IMR-90 (cell line): Measurements from ENCODE around the gene PAQR5. TPM values are rescaled to one million over a fixed set of nuclear protein-coding genes. Genes with fewer than 3 reads are reported as not detected.

Experiments
- ATAC-seq: fragments of 200-7000 bp; cut with Tn5 transposase; 2 replicates; pipeline ENCODE4 v1.9.1; 2020; ENCODE audit warnings: low read depth, mild to moderate bottlenecking, moderate library complexity
- BruUV-seq: library from RNA; stranded (reverse); fragments of 400-500 nt; replicated peaks from 2 replicates; lab custom pipeline; 2021; lab: Mats Ljungman, UMichigan
- CTCF ChIA-PET: fragments of 300-600 bp; formaldehyde crosslinking; extraction: SDS; loops from one replicate; lab custom pipeline; 2021; ENCODE audit warnings: antibody characterized with exemption; lab: Yijun Ruan, JAX
- POLR2A ChIA-PET: fragments of 300-600 bp; sonication (Branson Sonifier 250); formaldehyde crosslinking; loops from one replicate; lab custom pipeline; 2022; ENCODE audit warnings: antibody characterized with exemption; ENCODE audit not compliant: unreplicated experiment; lab: Charles Lee
- DNase-seq: peaks from one replicate; pipeline ENCODE4 v3.0.0; 2013
- H2AFZ ChIP-seq: replicated peaks from 2 replicates; pipeline ENCODE3; 2013; ENCODE audit warnings: low read length, mild to moderate bottlenecking; ENCODE audit not compliant: poor library complexity
- H2AK5ac ChIP-seq: 2 replicates; pipeline ENCODE4 v1.6.1; 2013; ENCODE audit warnings: low read depth, low read length, inconsistent platforms
- H2AK9ac ChIP-seq: replicated peaks from 2 replicates; pipeline ENCODE3; 2013; ENCODE audit warnings: mild to moderate bottlenecking, low read depth, low read length, moderate library complexity; ENCODE audit not compliant: poor library complexity
- H2BK120ac ChIP-seq: 2 replicates; pipeline ENCODE4 v1.6.1; 2013; ENCODE audit warnings: low read depth, low read length, inconsistent platforms
- H2BK15ac ChIP-seq: 3 replicates; pipeline ENCODE4 v1.6.1; 2013; ENCODE audit warnings: low read depth, low read length, inconsistent platforms
- H2BK20ac ChIP-seq: 2 replicates; pipeline ENCODE4 v1.6.1; 2013; ENCODE audit warnings: low read depth, mild to moderate bottlenecking, inconsistent platforms, low read length, moderate library complexity
- H2BK5ac ChIP-seq: 2 replicates; pipeline ENCODE4 v1.6.1; 2013; ENCODE audit warnings: mild to moderate bottlenecking, low read depth, low read length, inconsistent platforms; ENCODE audit not compliant: poor library complexity, severe bottlenecking
- H3K14ac ChIP-seq: replicated peaks from 2 replicates; pipeline ENCODE4 v1.6.1; 2013; ENCODE audit warnings: low read depth, low read length, inconsistent platforms
- H3K18ac ChIP-seq: 2 replicates; pipeline ENCODE4 v1.6.1; 2013; ENCODE audit warnings: low read depth, low read length, control low read depth
- H3K23ac ChIP-seq: 2 replicates; pipeline ENCODE4 v1.6.1; 2013; ENCODE audit warnings: low read depth, low read length, inconsistent platforms
- H3K27ac ChIP-seq: 2 replicates; pipeline ENCODE4 v1.5.1; 2013; ENCODE audit warnings: mild to moderate bottlenecking, control low read depth, low read length; ENCODE audit not compliant: insufficient read depth
- H3K27me3 ChIP-seq: 2 replicates; pipeline ENCODE4 v1.6.1; 2013; ENCODE audit warnings: low read length; ENCODE audit not compliant: control insufficient read depth, insufficient read depth
- H3K36me3 ChIP-seq: 2 replicates; pipeline ENCODE4 v1.6.1; 2013; ENCODE audit warnings: low read length, mixed read lengths; ENCODE audit not compliant: control insufficient read depth, insufficient read depth
- H3K4ac ChIP-seq: 2 replicates; pipeline ENCODE4 v1.6.1; 2013; ENCODE audit warnings: low read depth, low read length, inconsistent platforms
- H3K4me1 ChIP-seq: 2 replicates; pipeline ENCODE4 v1.6.1; 2013; ENCODE audit warnings: low read length, mixed read lengths; ENCODE audit not compliant: control insufficient read depth, insufficient read depth
- H3K4me2 ChIP-seq: 2 replicates; pipeline ENCODE4 v1.6.1; 2013; ENCODE audit warnings: low read depth, mild to moderate bottlenecking, control low read depth, low read length, moderate library complexity
- H3K4me3 ChIP-seq: 2 replicates; pipeline ENCODE4 v1.5.1; 2013; ENCODE audit warnings: low read depth, mild to moderate bottlenecking, control low read depth, low read length, moderate library complexity; ENCODE audit not compliant: insufficient read depth
- H3K56ac ChIP-seq: 2 replicates; pipeline ENCODE4 v1.6.1; 2013; ENCODE audit warnings: low read length, inconsistent platforms; ENCODE audit not compliant: insufficient read depth; ENCODE audit errors: extremely low read depth
- H3K79me1 ChIP-seq, 2 experiments: 2 replicates each; pipeline ENCODE4 v1.6.1; 2013; ENCODE audit warnings: low read length in 2 of 2, inconsistent platforms in 1 of 2, low read depth in 1 of 2
- H3K9ac ChIP-seq: 2 replicates; pipeline ENCODE4 v1.6.1; 2013; ENCODE audit warnings: low read depth, low read length, control low read depth
- H3K9me1 ChIP-seq: 2 replicates; pipeline ENCODE4 v1.6.1; 2013; ENCODE audit warnings: low read length, inconsistent platforms; ENCODE audit not compliant: insufficient read depth
- H3K9me3 ChIP-seq: 2 replicates; pipeline ENCODE4 v1.6.1; 2013; ENCODE audit warnings: low read length; ENCODE audit not compliant: control insufficient read depth, insufficient read depth
- H4K20me1 ChIP-seq: 2 replicates; pipeline ENCODE4 v1.6.1; 2013; ENCODE audit warnings: low read length, inconsistent platforms; ENCODE audit not compliant: insufficient read depth
- H4K5ac ChIP-seq: 2 replicates; pipeline ENCODE4 v1.6.1; 2013; ENCODE audit warnings: mild to moderate bottlenecking, low read depth, low read length, control low read depth
- H4K8ac ChIP-seq, 2 experiments: 2 replicates each; pipeline ENCODE4 v1.6.1; 2013; ENCODE audit warnings: low read depth in 2 of 2, low read length in 2 of 2, control low read depth in 1 of 2, inconsistent platforms in 1 of 2
- H4K91ac ChIP-seq: 2 replicates; pipeline ENCODE4 v1.6.1; 2013; ENCODE audit warnings: low read depth, low read length, inconsistent platforms; ENCODE audit not compliant: insufficient read depth
- BHLHE40 ChIP-seq: fragments of 150-350 bp; IDR thresholded peaks from 2 replicates; pipeline ENCODE4 v1.6.1; 2016; ENCODE audit warnings: mild to moderate bottlenecking, low read depth, low read length
- CEBPB ChIP-seq: IDR thresholded peaks from 2 replicates; pipeline ENCODE4 v1.6.1; 2012; ENCODE audit warnings: low read depth, low read length, improper control_type of control experiment
- CHD1 ChIP-seq: IDR thresholded peaks from 2 replicates; pipeline ENCODE4 v1.6.1; 2012; ENCODE audit warnings: low read depth, low read length, improper control_type of control experiment
- CTCF ChIP-seq: conservative IDR thresholded peaks from 2 replicates; pipeline ENCODE4 v1.5.1; 2012; ENCODE audit warnings: mild to moderate bottlenecking, low read depth, low read length, improper control_type of control experiment
- ELK1 ChIP-seq: fragments of 150-350 bp; IDR thresholded peaks from 2 replicates; pipeline ENCODE4 v1.6.1; 2016; ENCODE audit warnings: low read depth, mild to moderate bottlenecking, low read length, moderate library complexity, borderline replicate concordance
- FOS ChIP-seq: fragments of 150-350 bp; IDR thresholded peaks from 2 replicates; pipeline ENCODE4 v1.6.1; 2016; ENCODE audit warnings: low read depth, low read length
- MAFK ChIP-seq: IDR thresholded peaks from 2 replicates; pipeline ENCODE4 v1.6.1; 2012; ENCODE audit warnings: low read depth, low read length, improper control_type of control experiment
- MAZ ChIP-seq: IDR thresholded peaks from 2 replicates; pipeline ENCODE4 v1.6.1; 2012; ENCODE audit warnings: low read depth, mild to moderate bottlenecking, low read length, improper control_type of control experiment, moderate library complexity, borderline replicate concordance
- MXI1 ChIP-seq: IDR thresholded peaks from 2 replicates; pipeline ENCODE4 v1.6.1; 2012; ENCODE audit warnings: low read depth, mild to moderate bottlenecking, low read length, moderate library complexity, borderline replicate concordance
- NFE2L2 ChIP-seq: fragments of 150-350 bp; IDR thresholded peaks from 2 replicates; pipeline ENCODE4 v1.6.1; 2016; ENCODE audit warnings: low read depth, mild to moderate bottlenecking, low read length
- POLR2A ChIP-seq: IDR thresholded peaks from 2 replicates; pipeline ENCODE4 v1.6.1; 2012; ENCODE audit warnings: mild to moderate bottlenecking, low read depth, low read length
- RAD21 ChIP-seq: IDR thresholded peaks from 2 replicates; pipeline ENCODE4 v1.6.1; 2012; ENCODE audit warnings: low read length, improper control_type of control experiment
- RCOR1 ChIP-seq: IDR thresholded peaks from 2 replicates; pipeline ENCODE4 v1.6.1; 2012; ENCODE audit warnings: mild to moderate bottlenecking, low read length, improper control_type of control experiment; ENCODE audit not compliant: insufficient replicate concordance
- RFX5 ChIP-seq: IDR thresholded peaks from 2 replicates; pipeline ENCODE4 v1.8.0; 2012; ENCODE audit warnings: low read depth, mild to moderate bottlenecking, low read length, moderate library complexity
- SMC3 ChIP-seq: fragments of 150-350 bp; IDR thresholded peaks from 2 replicates; pipeline ENCODE4 v1.6.1; 2016; ENCODE audit warnings: low read depth, mild to moderate bottlenecking, antibody characterized with exemption, low read length, moderate library complexity
- USF2 ChIP-seq: fragments of 150-350 bp; IDR thresholded peaks from 2 replicates; pipeline ENCODE4 v1.6.1; 2017; ENCODE audit warnings: mild to moderate bottlenecking, antibody characterized with exemption, low read length, low read depth
- WGBS, 2 experiments: methylation state at CpG; one replicate each; pipeline versions ENCODE4 v1.1.5 to v1.1.7; 2013; ENCODE audit warnings: missing lambda C conversion rate in 2 of 2; ENCODE audit not compliant: insufficient read length in 1 of 2; ENCODE audit errors: extremely low coverage in 2 of 2; 5-methylcytosine and 5-hydroxymethylcytosine counted together
- dilution Hi-C: fragments of 300-500 bp; cut with HindIII; formaldehyde crosslinking; loops from one replicate; pipeline ENCODE4 v1.14.3; 2018; ENCODE audit warnings: low sequenced_read_pairs; ENCODE audit not compliant: unreplicated experiment
- in situ Hi-C: fragments of 300-500 bp; cut with MboI; formaldehyde crosslinking; loops from 3 replicates; pipeline ENCODE4 v1.14.3; 2019; ENCODE audit warnings: low sequenced_read_pairs, inconsistent platforms, mixed read lengths
- intact Hi-C: fragments of 100-400 bp; cut with micrococcal nuclease; formaldehyde crosslinking; loops from 2 replicates; pipeline ENCODE4 v1.10.0; 2022
- polyA plus RNA-seq, 3 experiments: library from polyadenylated mRNA; depleted of rRNA; stranded (reverse); fragments of >200 nt; gene quantifications; 2 replicates each; pipeline ENCODE4 v1.2.3, GENCODE V29; 2012; ENCODE audit warnings: low replicate concordance in 1 of 3
- total RNA-seq: library from RNA; depleted of rRNA; stranded (reverse); fragments of >200 nt; gene quantifications from 2 replicates; pipeline ENCODE4 v1.2.3, GENCODE V29; 2012

PAQR5 gene
- total and polyA plus RNA-seq, 2 of the 4 experiments (the other 2 are of a cell fraction), result 2.3 to 2.7 TPM

- no peaks in the 10 kb centered on the region for H3K36me3 ChIP-seq
- H2BK5ac ChIP-seq, result peak overlapping the region; percentile 97
- H3K4me3 ChIP-seq, result no peak overlapping the region
- ATAC-seq (no peak), DNase-seq (no peak)
- peak overlapping the region; percentile 22; the same call in 1 of the 2 replicates for H3K14ac ChIP-seq
- CTCF ChIA-PET, result no interaction called here
- intact Hi-C loops (no loop called here), dilution Hi-C loops (no loop called here), in situ Hi-C loops (no loop called here)
- no peaks in the 10 kb centered on the region for H3K9me3 ChIP-seq
- peaks cover 18% of the 10 kb centered on the region for H3K9me1 ChIP-seq
- no peak overlapping the region for H2AFZ ChIP-seq
- peaks cover 25% of the 10 kb centered on the region for H3K4me1 ChIP-seq
- H2AK5ac ChIP-seq, result peak overlapping the region; percentile 67
- peak overlapping the region; percentile 23; the same call in 1 of the 2 replicates for H3K27ac ChIP-seq
- no peak overlapping the region for H2AK9ac ChIP-seq
- peak overlapping the region; percentile 86 for H3K4ac ChIP-seq
- no peak for TF ChIP-seq RFX5
- TF ChIP-seq USF2, result no peak
- no peak for TF ChIP-seq RCOR1
- no peak for TF ChIP-seq MXI1
- TF ChIP-seq BHLHE40, result no peak
- TF ChIP-seq FOS, result no peak
- no peak for TF ChIP-seq MAZ
- no peak for TF ChIP-seq ELK1
- TF ChIP-seq CEBPB, result no peak
- TF ChIP-seq SMC3, result no peak
- no peak for TF ChIP-seq MAFK
- TF ChIP-seq RAD21, result no peak
- TF ChIP-seq POLR2A, result no peak
- no peak for TF ChIP-seq CTCF
- TF ChIP-seq CHD1, result no peak
- TF ChIP-seq NFE2L2, result no peak
- peak overlapping the region; percentile 96 for H2BK120ac ChIP-seq
- H2BK20ac ChIP-seq, result peak overlapping the region; percentile 53
- H4K8ac ChIP-seq, result peak overlapping the region; percentile 17 to 29; a peak in 2 of 4 replicates
- H3K27me3 ChIP-seq, result peaks cover 12% of the 10 kb centered on the region; the same call in 1 of the 2 replicates
- H3K18ac ChIP-seq, result no peak overlapping the region; the same call in 1 of the 2 replicates
- 92% methylated on average over 2 of the region's 3 CpGs; no CpG with 5 or more reads in 1 of the 2 experiments for WGBS, 2 experiments
- 0 out of 4 replicates have a peak, but pooled peaks cover 0 to 8% of the 10 kb centered on the region in 2 experiments for H3K79me1 ChIP-seq
- H4K5ac ChIP-seq, result no peak overlapping the region
- POLR2A ChIA-PET, result no interaction called here
- H4K20me1 ChIP-seq, result no peaks in the 10 kb centered on the region; the same call in 1 of the 2 replicates
- no peak overlapping the region for H3K4me2 ChIP-seq
- H3K9ac ChIP-seq, result no peak overlapping the region
- H3K56ac ChIP-seq, result no peak overlapping the region
- peak overlapping the region; percentile 66; the same call in 2 of the 3 replicates for H2BK15ac ChIP-seq
- no TSS peak for BruUV-seq
- H3K23ac ChIP-seq, result no peak overlapping the region
- peak overlapping the region; percentile 86; the same call in 1 of the 2 replicates for H4K91ac ChIP-seq
These were observed 4.2 kb downstream of the PAQR5 start for GRCh38 chr15:69302929-69303328.
